HG03066 (cell line): Measurements from ENCODE around the gene CPVL.

Source experiments
- ATAC-seq: cut with Tn5 transposase; IDR thresholded peaks from one replicate; pipeline ENCODE4 v1.9.1; 2021; ENCODE audit warnings: low read depth; ENCODE audit not compliant: unreplicated experiment

The CPVL gene

DNA sequence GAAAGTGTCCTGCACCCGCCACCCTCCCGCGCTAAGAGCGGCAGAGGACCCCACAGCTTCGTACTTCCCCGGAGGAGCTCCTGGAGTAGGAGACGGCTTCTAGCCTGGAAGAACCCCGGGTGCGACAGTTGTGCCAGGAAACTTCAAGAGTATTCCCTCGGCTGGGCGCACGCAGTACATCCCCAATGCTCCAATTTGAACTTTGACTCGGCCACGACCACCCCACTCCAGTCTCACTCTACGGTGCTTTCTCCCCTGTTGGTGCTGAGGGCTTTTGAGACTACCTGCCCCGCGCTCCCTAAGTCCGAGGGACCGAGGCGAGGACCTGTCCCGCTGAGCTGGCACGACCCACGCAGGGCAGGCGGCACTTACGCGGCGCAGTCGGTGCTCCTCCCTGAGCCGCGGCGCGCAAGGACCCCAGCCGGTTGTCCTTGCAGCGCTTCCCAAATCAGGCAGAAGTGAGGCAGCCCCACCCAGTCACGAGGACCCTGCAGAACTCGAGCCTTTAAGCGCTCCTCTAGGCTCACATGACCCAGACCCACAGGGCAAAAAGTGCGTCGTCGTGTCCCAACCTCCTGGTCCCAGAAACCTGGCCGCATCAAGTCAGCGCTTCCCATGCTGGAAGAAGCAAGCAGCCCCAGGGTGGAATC lies at the start of gene CPVL:
CPVL (minus strand) TSS at position 481 of the 650 bp plus-strand sequence. CDS start 25,476 bp downstream, outside the sequence.
- no peak for ATAC-seq

DNA sequence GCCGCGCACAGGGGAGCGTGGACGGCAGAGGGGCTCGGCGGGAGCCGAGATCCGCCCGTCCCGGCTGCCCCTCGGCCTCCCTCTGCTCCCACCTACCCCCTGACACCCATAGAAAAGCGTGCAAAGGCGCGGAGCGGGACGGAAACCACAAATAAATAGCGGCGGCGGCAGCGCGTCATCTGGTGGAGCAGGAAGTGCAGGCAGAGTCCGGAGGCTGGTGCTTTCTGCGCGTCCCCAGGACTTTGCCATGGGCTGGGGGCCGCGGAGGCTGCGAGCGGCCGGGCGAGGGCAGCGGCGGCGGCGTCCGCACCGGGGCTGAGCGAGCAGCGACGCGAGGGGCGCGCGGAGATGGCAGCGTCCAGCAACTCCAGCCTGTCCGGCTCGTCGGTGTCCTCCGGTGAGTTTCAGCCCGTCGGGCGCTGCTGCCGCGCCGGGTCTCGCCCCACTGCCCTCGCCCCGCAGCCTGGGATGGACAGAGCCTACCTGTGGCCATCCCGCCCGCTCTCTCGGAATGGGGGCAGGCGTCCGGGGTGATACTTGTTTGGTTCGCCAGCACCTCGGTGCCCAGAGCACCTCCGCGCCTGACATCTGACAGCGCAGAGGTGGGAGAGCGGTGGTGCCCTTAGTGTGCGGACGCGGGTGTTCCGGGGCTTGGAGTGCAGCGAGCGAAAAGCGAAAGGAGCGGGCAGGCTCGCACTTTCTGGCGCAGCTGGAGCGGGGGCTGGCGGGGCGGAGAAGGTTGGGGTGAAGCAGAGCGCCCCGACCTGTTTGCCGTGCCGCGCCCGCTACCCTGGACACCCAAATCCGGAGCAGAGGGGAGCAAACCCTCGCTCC lies 48.5 kb upstream of the CPVL start, which contains the start of gene CHN2:
CHN2 (plus strand) TSS at position 182 of the 834 bp plus-strand sequence.
- ATAC-seq = no peak

DNA sequence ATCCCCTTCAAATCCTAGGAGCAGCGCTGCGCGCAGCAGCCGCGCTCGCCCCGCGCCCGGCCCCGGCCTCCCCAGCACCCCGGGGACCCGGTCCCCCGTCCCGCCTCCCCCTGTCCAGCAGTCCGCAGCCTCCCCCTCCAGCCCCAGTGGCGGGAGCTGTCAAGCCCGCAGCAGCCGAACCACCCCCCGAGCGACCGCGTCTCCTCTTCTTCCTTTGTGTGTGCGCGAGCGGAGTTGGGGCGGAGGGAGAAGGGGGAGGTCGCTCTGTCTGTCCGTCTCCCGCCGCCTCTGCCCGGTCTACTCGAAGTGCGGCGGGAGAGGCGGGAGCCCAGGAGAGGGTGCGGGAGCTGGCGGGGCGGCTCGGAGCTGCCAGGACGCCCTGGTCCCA lies 47.9 kb upstream of the CPVL start:
- ATAC-seq = no peak

DNA sequence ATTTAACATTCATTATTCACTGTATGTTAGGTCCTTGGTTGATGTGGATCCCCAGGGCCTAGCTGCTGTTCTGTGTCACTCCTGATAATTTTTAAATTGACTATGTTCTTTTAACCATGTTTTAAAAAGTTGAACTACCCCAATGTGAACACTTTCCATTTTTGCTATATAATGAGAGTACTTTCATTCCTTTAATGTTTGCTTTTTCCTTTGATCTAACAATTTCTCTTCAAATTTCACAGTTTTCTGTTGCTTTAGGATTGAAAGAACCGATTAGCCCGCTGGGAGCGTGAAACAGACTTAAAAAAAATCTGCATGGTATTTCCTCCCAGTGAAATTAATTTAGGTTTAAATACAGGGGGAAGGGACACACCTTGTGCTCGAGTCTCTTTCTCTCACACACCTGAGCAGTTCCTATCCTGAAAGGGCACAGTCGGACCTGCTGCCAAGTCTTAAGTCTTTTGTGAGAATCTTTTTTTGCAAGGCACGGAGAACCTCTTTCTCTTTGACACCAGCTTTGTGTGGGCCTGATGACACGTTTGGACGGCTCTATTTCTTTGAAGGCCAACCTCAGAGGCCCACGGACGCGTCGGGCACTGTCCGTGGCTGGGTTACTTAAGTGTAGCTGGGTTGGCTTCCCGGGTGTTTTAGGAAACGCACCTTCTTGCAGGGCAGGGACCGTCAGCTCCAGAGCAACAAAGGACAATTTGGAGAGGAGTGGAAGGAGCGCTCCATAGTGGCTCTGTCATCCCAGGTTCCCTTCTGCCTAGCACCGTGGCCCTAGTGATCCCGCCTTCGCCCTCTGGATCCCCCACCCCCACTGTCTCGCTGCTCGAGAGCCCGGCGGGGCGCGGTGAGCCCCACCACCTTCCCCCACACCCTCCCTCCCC lies 47.2 kb upstream of the CPVL start:
- ATAC-seq = no peak

DNA sequence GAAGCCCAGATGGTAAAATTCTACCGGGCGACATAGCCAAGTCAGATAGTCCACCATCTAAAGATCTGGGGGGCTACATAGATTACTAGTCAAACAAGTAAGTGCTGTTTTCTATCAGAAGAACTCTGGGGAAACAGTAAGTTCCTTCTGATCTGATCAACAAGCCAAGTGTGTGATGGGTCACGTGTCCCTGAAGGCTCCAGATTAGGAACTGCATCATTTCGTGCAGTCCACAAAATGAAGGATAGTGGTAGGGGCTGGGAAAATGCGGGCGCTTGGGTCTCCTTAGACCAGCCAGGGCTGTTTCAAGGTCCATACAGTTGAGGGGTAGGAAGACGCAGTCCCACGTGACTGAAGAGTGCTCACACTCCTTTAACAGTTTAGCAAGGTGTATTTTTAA lies 46.5 kb upstream of the CPVL start:
- ATAC-seq = no peak

DNA sequence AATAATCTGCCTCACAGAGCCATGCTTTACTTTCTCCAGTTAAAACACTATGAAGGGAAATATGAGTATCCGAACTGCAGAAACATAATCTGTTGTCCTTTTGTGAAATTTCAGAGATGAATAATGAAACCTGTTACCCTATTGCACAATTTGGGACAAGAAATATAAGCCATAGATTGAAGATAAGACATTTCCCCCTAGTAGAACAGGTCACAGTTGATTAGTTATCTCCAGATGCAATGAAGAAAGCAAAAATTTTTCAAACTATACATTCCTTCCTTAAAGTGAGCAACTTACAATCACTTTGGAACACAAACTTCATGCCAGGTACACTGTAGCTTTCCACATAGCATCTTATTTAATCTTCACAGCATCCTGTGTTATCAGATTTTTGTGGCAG lies 46.0 kb upstream of the CPVL start:
- ATAC-seq = no peak

DNA sequence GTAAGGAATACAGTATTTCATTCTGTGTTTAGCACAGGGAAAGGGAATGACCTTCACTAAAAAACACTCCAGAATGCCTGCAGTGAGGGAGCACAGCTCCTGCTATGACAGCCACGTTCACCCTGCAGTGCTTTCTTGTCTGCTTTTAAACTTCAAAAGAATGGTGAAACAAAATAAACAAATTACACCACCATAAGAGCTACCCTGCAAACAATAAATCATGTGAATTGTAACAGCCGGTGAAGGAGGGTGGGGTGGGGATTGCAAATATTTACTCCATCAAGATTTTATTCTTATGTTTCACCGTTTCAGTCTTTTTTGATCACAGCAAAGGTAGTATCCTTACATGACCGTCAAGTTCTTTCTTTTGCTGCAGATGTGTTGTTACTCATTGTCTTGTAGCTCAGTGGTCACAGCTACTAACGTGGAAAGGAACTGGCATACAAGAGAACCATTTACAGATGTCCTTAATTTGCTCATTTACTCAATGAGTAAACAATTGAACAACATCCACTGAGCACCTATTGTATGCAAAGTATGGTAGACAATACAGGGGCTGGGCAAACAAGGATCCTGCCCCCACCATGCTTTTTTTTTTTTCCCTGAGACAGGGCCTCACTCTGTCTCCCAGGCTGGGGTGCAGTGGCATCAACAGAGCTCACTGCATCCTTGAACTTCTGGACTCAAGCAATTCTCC lies 44.2 kb upstream of the CPVL start:
- ATAC-seq = no peak

DNA sequence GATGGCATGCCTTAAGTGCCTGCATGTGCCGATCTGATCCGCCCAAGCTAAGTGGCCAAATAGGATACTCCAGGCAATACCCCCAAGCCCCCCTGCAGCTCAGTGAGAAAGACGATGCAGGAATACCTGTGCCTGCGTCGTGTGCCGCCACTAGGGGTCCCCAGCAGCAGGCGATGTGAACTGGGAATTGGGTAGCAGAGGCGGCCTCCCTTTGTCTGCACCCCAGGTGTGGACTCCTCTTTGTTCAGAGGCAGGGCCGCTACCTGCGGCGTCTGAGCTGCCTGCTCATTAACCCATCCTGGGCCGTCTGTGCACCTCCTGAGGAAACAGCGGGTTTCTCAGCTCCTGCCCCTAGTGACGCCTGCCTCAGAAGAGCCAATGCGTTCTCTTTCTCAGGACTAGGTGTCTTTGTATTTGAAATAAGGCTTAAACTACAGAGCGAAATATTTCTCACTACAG lies 43.4 kb upstream of the CPVL start:
- no peak for ATAC-seq

DNA sequence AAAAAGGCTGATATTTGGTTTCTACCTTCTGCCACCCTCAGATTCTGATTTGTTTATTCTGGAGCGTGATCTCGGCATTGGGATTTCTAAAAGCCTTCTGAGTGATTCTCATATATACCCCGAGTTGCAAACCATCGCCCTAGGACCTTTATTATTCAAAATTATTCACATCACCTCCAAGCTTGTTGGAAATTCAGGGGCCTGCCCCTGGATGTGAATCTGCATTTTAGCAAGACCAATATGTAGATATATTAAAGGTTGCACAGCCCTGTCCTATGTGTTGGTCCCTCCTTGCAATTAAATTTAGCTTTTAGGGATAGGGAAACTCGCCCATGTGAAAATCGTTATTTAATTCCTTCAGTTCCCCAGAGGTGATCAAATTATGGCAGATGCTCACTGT lies 39.3 kb upstream of the CPVL start:
- no peak for ATAC-seq

DNA sequence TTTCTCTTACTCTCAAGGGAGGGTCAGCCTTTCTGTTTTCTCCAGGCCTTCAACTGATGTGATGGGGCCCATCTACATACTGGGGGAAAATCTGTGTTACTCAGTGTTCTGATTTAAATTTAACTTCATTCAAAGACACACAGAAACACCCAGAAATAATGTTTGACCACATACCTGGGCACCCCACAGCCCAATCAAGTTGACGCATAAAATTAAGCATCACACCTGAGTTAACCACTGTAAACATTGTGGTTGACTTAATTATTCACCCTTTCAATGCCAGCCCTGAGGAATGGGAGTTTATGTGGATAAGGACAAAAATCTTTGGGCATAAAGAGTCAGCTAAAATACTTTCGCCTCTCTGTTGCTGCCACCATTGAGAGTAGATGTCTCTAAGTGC lies 38.3 kb upstream of the CPVL start:
- no peak for ATAC-seq

DNA sequence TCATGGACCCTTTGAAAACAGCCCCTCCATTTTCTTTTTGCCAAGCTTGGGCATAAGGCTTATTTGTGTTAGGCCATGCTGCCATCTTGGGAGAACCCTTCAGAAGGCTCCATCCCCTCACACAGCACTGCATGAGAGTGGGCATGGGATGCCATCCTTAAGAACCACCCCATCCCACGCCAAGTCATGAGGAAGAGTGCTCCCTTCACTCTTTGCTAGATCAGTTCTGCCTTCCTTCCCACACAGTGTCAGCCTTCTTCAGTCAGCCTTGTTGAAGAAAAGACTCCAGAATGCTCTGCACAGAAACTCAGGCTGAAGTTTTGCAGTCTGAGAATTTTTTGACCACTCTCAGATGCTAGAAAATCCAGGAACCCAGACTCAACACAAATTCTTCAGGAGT lies 32.8 kb upstream of the CPVL start:
- ATAC-seq = no peak

DNA sequence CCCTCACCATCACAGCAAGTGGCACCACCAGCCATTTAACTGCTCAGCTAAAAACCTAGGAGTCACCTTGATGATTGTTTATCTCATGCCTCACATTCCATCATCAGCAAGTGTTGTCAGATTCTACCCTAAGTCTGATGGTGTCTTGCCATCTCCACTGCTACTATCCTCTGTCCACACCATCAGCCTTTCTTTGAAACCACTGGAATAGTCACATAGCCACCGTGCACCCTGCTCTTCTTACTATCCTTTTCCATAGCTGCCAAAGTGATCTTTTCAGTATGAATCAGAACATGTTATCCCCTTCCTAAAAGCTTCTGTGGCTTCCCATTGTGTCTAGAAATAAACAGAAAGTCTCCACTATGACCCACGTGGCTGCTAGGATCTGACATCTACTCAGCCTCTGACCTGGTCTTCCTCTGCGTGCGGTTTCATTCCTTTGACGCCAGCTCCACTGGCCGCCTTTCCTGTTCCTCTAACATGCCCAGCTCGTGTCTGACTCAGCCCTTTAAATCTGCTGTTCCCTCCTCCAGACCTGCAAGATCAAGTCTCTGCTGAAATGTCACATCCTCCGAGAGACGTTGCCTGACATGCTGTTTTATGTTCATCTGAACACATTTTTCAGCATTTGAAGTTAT lies 31.7 kb upstream of the CPVL start:
- ATAC-seq = no peak

DNA sequence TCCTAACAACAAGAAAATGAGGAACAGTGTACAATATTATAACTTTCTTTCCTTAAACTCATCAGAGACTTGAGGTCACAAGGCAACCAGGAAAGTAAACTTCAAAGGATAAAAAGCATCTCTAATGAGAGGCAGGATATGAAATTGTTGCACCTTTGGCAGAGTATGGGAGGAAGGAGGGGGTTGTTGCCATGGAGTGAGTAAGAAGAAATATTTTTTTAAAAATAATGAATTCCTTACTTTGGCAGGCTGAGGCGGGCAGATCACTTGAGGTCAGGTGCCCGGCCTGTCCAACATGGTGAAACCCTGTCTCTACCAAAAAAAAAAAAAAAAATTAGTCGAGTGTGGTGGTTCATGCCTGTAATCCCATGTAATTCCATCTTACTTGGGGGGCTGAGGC lies 27.1 kb upstream of the CPVL start:
- ATAC-seq = no peak

DNA sequence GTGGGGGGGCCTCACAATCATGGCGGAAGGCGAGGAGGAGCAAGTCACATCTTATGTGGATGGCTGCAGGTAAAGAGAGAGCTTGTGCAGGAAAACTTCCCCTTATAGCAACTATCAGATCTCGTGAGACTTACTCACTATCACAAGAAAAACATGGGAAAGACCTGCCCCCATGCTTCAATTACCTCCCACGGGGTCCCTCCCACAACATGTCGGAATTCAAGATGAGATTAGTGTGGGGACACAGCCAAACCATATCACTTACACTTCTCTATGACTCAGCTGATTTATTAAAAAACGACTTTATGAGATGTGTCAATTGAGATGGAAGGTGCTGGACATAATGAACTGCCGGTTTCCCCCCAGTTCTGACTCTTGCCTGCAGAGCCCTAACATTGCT lies 24.4 kb upstream of the CPVL start:
- ATAC-seq = no peak

DNA sequence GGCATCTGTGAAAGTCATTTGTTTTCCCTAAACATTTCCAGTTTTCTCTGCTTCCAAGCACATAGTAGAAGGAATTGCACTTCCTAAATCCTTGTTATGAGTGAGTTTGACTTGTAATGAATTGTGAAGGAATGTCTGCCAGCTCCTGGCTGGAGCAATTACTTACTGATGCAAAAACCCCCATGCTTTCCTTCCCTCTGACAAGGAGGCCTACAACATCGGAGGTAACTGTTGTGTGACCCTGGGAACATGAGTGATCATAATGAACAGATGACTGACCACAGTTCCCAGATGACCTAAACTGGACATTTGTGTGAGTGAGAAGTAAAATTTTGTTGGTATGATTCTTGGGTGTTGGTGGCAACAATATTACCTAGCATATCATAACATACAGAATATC lies 21.4 kb upstream of the CPVL start:
- ATAC-seq = no peak

DNA sequence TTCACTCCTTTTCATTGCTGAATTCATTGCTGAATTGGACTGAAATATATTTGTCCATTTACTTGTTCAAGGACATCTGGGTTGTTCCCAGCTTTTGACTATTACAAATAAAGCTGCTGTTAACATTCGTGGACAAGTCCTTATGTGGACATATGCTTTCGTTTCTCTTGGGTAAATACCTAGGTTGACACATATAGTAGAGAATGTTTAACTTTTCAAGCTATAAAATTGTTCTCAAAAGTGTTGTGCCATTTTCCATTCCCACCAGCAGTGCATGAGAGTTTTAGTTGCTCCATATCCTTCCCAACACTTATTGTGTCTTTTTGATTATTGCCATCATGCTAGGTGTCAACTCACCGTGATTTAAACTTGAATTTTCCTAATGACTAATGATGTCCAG lies 17.5 kb upstream of the CPVL start:
- no peak for ATAC-seq

DNA sequence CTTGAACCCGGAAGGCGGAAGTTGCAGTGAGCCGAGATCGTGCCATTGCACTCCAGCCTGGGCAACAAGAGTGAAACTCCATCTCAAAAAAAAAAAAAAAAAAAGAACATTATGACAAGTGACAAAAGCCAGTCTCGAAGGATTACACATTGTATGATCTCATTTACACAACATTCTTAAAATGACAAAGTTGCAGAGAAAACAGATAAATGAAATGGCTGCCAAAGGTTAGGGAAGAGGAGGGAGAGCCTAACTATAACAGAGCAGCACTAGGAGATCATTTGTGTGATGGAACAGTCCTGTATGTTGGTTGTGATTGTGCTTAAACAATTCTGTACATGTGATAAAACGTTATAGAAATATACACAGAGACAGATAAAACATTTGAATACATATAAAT lies 16.2 kb upstream of the CPVL start:
- no peak for ATAC-seq

DNA sequence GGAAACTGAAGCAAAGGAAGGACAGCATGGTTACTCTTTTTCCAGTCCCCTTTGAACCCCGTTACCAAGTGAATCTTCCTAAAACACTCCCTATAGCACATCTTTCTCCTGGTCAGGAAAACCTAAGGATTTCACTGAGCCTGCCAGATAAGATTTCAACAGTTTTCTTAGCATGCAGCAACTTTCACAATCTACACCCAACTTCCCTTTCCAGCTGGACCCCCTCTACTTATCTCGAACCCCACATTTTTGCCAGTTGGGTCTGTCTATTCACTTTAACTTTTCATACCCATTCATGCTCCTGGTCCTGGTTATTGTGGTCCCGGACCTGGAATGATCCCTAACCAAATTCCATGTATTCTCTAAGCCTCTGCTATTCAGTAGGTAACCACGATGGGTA lies 14.9 kb upstream of the CPVL start:
- no peak for ATAC-seq

DNA sequence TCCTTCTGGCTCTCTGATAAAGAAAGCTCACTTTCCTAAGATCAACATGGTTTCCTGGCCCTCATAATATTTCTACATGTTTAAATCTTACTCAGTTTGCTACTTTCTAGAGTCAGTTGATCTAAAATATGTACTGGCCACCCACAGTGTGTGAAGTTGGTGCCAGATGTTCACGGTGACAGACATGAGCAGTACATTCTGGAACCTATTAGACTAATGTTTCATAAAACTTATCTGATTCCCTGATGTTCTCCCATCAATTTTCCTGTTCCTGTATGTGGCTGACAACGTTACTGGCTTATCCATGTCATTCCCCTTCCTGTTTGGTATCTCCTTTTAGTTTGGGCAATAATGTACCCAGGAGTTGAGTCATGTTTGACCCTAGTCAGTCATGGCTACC lies 13.7 kb upstream of the CPVL start:
- ATAC-seq = no peak

DNA sequence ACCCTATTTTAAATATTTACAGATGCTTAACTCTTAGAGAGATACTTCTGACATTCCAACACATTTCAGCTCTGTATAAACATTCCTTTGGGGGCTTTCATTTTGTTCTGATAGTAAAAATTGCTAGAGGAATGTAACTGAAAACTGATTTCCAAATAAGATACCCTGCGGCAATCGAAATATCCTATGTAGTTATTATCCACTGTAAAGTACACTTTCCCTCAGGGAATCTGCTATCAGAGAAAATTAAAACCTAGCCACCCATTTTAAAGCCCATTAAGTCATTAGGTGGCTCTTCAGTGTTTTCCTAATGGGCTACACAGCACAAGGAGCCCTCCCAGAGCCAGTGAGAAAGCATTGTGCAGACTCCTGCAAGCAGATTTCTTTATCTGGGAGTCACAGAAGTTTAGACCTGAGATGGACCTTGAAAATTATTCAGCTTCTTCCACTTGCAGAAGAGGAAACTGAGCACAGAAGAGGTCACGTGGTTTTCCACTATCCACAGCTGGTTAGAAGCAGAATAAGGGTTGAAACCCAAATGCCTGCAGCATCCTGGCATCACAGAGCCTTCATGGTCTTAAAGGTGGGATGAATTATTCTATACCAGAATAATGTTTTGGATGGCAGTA lies 12.6 kb upstream of the CPVL start:
- no peak for ATAC-seq
